HEK293T (cell line): ENCODE measurements around the gene HOXC6.

ENCODE experiments used
- ARNT ChIP-seq: fragments of 450-650 bp; IDR thresholded peaks from 2 replicates; pipeline ENCODE4 v1.6.1; 2017; ENCODE audit warnings: mild to moderate bottlenecking
- BHLHE40 ChIP-seq: fragments of 450-650 bp; IDR thresholded peaks from 2 replicates; pipeline ENCODE4 v1.6.1; 2016; ENCODE audit warnings: mild to moderate bottlenecking, moderate library complexity, borderline replicate concordance
- ELF4 ChIP-seq: fragments of 450-650 bp; IDR thresholded peaks from 2 replicates; pipeline ENCODE4 v1.6.1; 2017; ENCODE audit warnings: antibody characterized with exemption
- FOXA1 ChIP-seq: fragments of 450-650 bp; IDR thresholded peaks from 2 replicates; pipeline ENCODE4 v1.6.1; 2016; ENCODE audit warnings: mild to moderate bottlenecking
- FOXK2 ChIP-seq: fragments of 450-650 bp; IDR thresholded peaks from 2 replicates; pipeline ENCODE4 v1.6.1; 2016; ENCODE audit warnings: mild to moderate bottlenecking
- FOXM1 ChIP-seq: fragments of 450-650 bp; IDR thresholded peaks from 2 replicates; pipeline ENCODE4 v1.6.1; 2017; ENCODE audit warnings: mild to moderate bottlenecking, borderline replicate concordance
- HDGF ChIP-seq: fragments of 450-650 bp; IDR thresholded peaks from 2 replicates; pipeline ENCODE4 v1.6.1; 2017; ENCODE audit warnings: antibody characterized with exemption, borderline replicate concordance
- L3MBTL2 ChIP-seq: fragments of 450-650 bp; conservative IDR thresholded peaks from 2 replicates; pipeline ENCODE4 v1.6.1; 2016; ENCODE audit warnings: mild to moderate bottlenecking
- NFRKB ChIP-seq: fragments of 450-650 bp; IDR thresholded peaks from 2 replicates; pipeline ENCODE4 v1.6.1; 2016; ENCODE audit warnings: mild to moderate bottlenecking, moderate library complexity
- SP1 ChIP-seq: fragments of 450-650 bp; IDR thresholded peaks from 2 replicates; pipeline ENCODE4 v1.6.1; 2017
- SUZ12 ChIP-seq: fragments of 450-650 bp; IDR thresholded peaks from 2 replicates; pipeline ENCODE4 v1.6.1; 2016; ENCODE audit warnings: mild to moderate bottlenecking
- TARDBP ChIP-seq: fragments of 450-650 bp; IDR thresholded peaks from 2 replicates; pipeline ENCODE4 v1.6.1; 2016
- ZNF384 ChIP-seq: fragments of 450-650 bp; IDR thresholded peaks from 2 replicates; pipeline ENCODE4 v1.6.1; 2016
- TF ChIP-seq, protein P1 (sequence below): fragments of 450-650 bp; IDR thresholded peaks from 2 replicates; pipeline ENCODE4 v1.6.1; 2016

DNA sequence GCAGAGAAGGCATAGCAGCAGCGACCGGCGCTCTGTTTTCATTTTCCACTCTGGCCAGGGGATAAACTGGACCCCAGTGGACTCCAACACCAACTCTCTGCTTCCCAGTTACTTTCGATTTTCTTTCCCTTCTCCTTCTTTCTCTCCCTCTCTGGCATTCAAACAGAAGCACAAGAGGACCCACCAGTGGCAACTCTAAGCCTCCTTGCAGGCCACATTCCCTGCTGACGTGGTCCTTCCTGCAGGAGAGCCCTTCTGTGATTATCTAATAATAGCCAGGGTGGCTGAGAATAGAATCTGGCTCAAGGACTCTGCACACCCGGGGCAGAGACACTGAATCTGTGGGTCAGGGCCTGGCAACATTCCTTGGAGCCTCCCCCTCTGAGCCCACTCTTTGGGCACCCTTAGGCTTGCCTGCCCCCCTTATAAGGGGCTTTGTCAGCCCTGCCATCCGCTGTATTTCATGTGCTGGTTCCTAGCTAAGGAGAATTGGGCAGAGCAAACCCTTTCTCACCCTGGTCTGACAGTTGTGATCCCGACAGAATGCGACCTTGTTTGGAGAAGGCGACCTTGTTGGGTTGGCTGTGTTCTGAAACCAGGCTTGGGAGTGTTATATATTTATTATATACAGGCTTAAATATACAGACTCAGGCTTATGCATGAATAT lies 8.2 kb upstream of the HOXC6 start:
- TF ChIP-seq ELF4 (no peak), FOXK2 (no peak), ZNF384 (no peak), FOXM1 (no peak), L3MBTL2 (no peak), ARNT (no peak), FOXA1 (no peak), HDGF (0 out of 2 replicates have a peak, but pooled peaks have one; percentile 21), BHLHE40 (no peak), NFRKB (no peak), TARDBP (no peak), SUZ12 (no peak), SP1 (no peak)
- TF ChIP-seq, protein P1, sequence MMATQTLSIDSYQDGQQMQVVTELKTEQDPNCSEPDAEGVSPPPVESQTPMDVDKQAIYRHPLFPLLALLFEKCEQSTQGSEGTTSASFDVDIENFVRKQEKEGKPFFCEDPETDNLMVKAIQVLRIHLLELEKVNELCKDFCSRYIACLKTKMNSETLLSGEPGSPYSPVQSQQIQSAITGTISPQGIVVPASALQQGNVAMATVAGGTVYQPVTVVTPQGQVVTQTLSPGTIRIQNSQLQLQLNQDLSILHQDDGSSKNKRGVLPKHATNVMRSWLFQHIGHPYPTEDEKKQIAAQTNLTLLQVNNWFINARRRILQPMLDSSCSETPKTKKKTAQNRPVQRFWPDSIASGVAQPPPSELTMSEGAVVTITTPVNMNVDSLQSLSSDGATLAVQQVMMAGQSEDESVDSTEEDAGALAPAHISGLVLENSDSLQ: no peak
